Amygdala (tissue), 56 donors: ENCODE data around the gene ARL4A.

Experiments used
- DNase-seq, 56 donors: peaks; one replicate each; lab custom pipeline; 2025; lab: John Stamatoyannopoulos, UW

The ARL4A gene

DNA sequence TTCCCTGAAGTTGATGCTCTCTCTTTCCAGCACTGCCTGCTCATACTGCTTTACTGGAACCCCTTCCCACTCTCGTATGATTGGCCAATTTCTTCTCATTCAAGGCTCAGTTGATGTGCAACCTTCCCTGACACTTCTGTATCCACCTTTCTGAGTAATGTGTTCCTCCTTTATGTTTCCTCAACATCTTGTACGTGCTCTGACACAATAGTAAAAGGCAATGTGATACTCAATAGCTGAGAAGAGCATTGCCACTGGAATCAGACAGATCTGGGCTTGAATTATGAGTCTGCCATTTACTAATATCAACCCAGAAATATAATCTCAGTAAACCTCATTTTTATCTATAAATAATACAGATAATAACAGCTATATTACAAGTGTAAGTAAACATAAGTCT, 34.7 kb downstream of the ARL4A start:
- no peak for DNase-seq

DNA sequence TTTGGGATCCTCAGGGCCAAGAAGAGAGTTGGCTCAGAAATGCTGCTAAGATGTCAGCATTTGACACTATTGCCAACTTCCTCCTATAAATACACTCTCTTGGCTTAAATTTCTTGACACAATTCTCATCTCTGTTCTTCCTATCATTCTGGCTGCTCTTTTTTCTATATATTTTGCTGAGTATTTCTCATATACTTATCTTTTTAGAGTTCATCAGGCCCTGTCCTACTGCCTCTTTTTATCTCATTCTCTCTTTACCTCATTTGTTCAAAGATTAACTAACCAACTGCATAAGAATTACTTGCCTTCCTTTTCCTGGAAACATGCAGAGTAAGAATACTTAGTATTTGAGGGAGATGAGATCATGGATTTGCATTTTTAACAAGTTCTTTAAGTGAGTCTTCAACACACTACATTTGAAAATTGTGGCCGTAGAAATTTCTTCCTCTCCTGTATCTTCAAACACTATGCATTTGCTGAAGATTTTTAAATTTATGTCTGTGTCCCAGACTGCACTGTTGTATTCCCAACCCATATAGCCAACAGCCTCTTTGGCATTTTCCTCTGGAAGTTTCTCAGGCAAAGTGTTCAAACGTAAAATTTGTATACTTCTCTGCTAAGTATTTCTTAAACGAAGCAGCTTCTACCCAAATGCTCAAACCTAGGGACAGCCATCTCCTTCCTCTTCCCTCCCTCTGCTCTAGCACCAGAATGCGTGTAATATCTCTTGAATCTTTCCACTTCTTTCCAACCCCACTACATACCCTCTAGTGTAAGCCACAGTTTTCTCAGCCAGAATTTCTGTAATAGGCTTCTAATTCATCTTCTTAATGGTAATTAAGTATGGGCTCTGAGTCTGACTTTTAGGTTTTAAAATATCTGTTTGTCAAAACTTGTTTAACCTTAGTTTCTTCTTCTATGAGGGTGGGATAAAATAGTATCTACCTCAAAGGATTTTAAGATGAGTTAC, 35.5 kb downstream of the ARL4A start:
- no peak for DNase-seq

DNA sequence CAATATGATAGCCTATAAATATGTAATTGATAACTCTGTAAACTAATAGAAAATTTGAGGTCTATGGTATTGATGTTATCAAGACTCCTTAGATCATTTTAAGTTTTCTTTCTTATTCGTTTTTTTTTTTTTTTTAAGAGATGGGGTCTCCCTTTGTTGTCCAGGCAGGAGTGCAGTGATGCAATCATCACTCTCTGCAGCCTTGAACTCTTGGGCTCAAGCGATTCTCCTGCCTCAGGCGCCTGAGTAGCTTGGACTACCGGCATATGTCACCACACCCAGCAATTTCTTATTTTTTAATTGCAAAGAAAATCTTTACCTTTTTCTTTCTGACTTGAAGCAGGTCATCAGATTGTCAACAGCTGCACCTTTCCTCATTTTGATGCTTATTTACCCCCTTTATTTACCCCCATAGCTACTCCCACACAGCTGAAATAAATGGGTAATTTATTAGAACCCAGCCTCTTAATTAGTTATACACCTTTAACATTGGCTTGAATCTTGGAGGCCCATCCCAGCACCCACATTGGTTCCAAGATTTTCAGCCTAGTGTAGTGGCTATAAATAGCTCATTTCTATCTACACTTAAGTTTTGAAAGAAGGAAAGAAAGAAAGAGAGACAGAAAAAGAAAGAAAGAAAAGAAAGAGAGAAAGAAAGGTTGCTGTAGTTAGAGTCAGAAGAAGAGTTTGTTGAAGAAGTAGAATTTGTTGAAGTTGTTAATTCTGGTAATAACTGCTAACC, 38.3 kb downstream of the ARL4A start:
- DNase-seq, result no peak

DNA sequence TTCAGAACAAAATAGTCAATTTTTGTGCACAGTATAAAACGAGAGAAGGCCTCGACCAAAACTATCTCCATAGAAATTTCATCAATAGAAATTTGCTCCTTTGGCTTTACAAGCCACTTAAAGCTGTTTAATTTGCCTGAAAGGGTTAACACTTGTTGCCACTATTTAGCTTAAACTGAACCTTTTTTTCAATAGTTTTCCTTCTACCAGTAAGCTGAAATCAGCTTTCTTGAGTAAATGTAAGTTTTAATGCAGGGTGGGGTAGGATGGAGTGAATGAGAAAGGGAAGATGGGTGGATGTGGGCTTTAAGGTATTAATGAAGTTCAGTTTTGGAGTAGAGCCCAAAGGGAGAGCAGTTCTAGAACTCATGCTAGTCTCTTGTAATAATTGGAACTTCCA, 39.5 kb downstream of the ARL4A start:
- no peak for DNase-seq

DNA sequence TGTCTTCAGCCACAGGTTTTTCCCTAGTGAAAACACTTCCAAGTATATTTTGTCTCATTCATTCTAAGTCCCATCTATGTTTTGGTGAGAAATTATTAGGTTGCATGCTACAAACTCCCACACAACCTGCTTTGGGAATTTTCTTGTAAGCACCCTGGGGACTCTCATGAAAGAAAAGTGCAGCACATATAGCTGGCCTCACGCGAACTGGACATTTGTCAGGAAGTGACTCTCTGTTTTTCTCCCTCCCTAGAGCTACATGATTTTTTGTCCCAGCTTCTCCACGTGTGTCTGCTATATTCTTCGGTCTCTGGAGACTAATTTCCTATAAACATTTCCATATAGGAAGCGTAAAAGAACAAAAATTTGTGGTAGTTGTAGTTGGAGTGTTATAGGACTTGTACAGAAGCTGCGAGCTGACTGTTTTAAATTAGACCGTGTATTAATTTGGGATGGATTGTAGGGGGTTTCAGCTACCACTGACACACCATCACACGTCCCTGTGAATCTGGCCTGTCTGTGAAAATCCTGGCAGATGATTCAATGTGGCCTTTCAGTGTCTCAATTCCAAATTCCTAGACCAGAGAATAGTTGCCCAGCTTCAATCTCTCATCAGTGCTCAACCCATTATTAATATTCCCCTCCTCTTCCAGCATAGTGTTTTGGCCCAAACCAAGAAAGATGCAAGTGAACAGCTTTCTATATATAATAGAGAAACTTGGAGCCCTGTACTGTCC, 40.2 kb downstream of the ARL4A start:
- no peak for DNase-seq

DNA sequence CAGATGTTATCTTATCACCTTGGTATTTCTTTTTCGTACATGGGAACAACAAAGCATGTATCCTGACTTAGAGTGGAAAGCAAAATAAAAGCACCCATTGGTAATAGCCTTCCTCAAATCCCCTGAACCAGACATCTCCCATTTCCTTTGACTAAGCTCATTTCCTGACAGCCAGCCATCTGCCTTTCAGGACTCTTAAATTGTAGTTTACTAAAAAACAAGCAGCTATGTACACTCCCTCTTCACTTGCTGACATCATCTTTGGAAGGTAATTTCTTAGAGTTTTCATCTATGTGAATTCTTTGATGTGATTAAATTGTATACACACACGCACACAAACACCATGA, 40.7 kb downstream of the ARL4A start:
- no peak for DNase-seq

DNA sequence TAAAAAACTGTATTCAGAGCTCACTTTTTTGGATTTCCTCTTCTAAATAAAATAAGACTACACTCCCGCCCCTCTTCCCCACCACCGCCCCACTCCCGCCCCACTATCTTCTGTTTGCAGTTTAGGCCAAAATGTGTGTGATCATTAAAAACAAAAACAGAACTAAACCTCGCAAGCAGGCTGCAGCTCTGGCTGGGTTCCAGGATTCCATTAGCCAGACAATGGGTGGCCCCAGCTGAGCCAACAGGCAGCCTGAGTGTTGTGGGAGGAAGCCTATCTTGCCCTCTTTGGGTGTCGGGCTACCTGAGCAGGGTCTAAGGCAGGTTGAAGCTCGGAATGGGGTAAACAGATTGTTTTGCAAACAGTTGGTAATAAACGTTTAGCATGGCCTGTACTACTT, 41.7 kb downstream of the ARL4A start:
- DNase-seq, result peak in 47 of 56 donors; percentile 3 to 71 (median 31)

DNA sequence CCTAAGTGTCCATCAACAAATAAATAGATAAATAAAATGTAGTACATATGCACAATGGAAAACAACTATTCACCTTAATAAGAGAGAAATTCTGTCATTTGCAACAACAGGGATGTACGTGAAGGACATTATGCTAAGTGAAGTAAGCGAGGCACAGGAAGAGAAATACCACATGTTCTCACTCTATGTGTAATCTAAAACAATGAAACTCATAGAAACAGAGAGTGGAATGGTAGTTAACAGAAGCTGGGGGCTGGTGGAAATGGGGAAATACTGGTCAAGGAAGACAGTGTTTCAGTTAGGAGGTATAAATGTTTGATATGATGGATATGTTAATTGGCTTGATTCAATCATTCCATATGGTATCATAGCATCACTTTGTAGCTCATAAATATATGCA, 43.1 kb downstream of the ARL4A start:
- no peak for DNase-seq

DNA sequence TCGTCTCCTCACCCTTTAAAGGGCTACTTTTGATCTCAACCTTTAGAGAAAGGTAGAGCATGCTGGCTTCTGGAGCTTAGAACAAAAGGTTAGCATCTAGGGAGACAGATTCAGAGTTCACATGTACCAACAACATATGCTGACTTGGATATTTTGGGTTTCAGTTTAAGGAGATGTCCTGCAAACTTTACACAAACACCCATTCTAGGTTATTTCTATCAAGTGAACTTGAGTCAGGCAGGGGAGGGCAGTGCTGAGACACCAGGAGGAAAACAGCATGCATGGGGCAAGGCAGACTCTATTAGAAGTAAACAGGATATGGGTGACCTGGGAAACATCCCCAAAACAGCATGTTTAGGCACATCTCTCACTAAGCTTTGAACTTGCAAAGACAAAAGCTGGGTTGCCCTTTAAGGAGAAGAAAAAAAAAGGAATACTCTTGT, 43.8 kb downstream of the ARL4A start:
- peak in 1 of 56 donors; percentile 17 for DNase-seq

DNA sequence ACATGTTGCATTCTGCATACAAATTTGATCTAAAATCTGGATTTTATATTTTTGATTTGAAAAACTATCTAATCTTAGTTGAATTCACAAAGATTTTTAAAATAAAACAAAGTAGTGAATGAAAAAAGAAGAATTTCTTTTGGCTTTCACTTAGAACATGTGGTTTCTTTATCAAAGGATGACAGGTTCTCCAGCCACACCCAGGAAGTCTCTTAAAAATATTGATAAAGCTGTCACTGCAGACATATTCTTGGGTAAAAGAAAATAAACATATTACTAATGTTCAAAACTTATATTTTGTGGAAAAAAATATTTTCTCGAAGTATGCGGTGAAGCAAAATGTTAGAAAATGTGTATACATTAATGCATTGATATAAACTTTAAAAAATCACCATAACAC, 44.3 kb downstream of the ARL4A start:
- DNase-seq, result no peak

DNA sequence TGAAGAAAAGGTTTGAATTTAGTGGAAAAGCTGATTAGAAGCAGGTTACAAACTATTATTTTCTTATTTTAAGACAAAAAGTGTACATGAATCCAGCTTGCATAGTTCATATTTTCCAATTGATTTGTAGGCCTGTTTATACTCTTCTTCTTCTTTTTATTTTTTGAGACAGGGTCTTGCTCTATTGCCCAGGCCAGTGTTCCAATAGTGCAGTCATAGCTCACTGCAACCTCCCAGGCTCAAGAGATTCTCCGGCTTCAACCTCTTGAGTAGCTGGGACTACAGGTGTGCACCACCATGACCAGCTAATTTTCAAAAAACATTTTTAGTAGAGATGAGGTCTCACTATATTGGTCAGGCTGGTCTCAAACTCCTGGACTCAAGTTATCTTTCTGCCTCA, 45.0 kb downstream of the ARL4A start:
- no peak for DNase-seq

DNA sequence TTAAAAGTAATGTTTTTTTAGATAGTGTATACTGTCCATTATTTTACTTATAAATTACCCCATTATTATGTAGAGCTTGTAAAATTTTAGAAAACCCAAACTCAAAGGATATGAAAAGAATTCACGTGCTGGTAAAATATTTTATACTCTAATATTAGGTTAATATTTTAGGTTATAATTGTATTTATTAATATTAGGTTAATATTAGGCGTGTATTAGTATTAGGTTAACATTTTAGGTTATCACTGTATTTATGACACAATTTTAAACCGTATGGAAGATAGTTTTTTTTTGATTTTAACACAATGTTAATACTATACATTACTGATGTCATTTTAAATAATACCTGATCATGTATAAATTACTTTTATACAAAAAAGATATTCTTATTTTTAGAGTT, 48.5 kb downstream of the ARL4A start:
- DNase-seq, result no peak

DNA sequence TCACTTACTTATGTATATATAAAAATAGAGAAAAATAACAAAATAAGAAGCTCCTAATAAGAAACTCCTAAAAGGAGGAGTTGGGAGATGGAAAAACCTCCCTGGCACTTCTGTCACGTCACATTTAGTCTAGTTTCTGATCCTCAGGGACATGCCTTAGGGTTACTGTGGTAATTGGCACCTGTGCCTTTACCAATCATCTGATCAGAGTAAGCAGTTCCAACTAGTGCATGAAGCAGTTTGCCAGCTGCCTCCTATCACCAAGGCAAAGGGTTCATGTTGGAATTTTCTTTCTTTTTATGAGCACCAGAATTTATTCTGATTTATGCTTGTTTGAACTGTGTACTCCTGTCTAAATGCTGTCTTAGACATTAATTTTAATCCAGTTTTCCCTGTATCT, 49.9 kb downstream of the ARL4A start:
- peak in 3 of 56 donors; percentile 2 to 6 (median 5) for DNase-seq

DNA sequence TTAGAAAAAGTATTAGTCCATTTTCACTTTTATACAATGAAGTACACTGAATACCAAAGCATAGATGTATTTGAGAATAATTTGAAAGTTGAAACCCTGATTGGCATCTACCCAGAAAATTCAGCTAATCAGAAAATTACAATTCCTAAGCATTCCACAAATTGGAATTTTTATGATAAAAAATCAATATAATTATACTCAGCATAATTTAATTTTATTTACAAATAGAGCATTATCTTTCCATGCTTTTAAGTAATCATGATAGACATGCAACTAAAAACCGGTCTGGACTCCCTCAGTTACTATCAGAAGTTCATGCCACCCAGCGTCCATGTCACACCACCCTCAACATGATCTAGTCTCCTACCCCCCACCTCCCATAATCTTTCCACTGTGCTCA, 50.4 kb downstream of the ARL4A start:
- DNase-seq, result no peak

DNA sequence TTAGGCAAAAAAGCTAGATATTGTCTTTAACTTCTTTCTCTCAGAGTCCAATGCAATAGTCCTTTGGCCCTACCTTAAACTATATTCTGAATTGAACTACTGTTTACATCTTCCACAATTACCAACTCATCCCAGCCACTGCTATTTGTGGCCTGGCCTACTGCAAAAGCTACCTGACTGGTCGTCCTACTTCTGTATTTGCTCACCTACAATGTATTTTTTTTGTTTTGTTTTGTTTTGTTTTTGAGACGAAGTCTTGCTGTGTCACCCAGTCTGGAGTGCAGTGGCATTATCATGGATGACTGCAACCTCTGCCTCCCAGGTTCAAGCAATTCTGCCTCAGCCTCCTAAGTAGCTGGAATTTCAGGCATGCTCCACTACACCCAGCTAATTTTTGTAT, 51.2 kb downstream of the ARL4A start:
- DNase-seq, result no peak
